ENCODE results near the gene CENATAC. TPM values are rescaled to one million over a fixed set of nuclear protein-coding genes. Genes with fewer than 3 reads are reported as not detected.

Gene CENATAC
- polyA plus RNA-seq, 1 donor from 2014 or later = 70.3 TPM

- Histone ChIP-seq H3K27ac (ENCODE audit: low read length) (no peak overlapping the region), H3K27me3 (ENCODE audit: insufficient read depth, low read depth, low read length) (no peaks in the 10 kb centered on the region), H3K4me3 (ENCODE audit: low read length) (no peak overlapping the region), H3K9me2 (ENCODE audit: insufficient read depth, low read length) (no peaks in the 10 kb centered on the region), H3F3A (ENCODE audit: insufficient read depth, low read length, poor library complexity, severe bottlenecking) (no peaks in the 10 kb centered on the region), H3K79me2 (replicated peaks; ENCODE audit: insufficient read depth, low read length) (peaks cover 36% of the 10 kb centered on the region), H3K9me3 (ENCODE audit: low read length) (no peaks in the 10 kb centered on the region), H3K36me3 (ENCODE audit: insufficient read depth, low read length) (no peaks in the 10 kb centered on the region), H3K4me2 (ENCODE audit: low read length) (no peak overlapping the region), H3K9ac (ENCODE audit: low read length) (no peak overlapping the region), H2AFZ (ENCODE audit: low read depth, low read length) (no peak overlapping the region), H4K20me1 (ENCODE audit: insufficient read depth) (no peaks in the 10 kb centered on the region)
- TF ChIP-seq TAF1 (IDR thresholded peaks at IDR 0.05; ENCODE audit: low read depth) (no peak), POLR2AphosphoS5 (IDR thresholded peaks at IDR 0.05) (no peak), SMC3 (conservative IDR thresholded peaks at IDR 0.05; ENCODE audit: poor library complexity) (no peak), CTCF (IDR thresholded peaks at IDR 0.05; ENCODE audit: poor library complexity, severe bottlenecking) (no peak), REST (IDR thresholded peaks at IDR 0.05; ENCODE audit: borderline replicate concordance) (no peak), RAD21 (conservative IDR thresholded peaks at IDR 0.05) (no peak), EZH2 (IDR thresholded peaks at IDR 0.05; ENCODE audit: borderline replicate concordance, insufficient read depth, low read length, poor library complexity, severe bottlenecking) (no peak), EP300 (conservative IDR thresholded peaks at IDR 0.05; ENCODE audit: poor library complexity, severe bottlenecking) (no peak), MXI1 (conservative IDR thresholded peaks at IDR 0.05; ENCODE audit: poor library complexity, severe bottlenecking) (no peak)
Observed at GRCh38 chr11:119021631-119022030, 23.7 kb downstream of the CENATAC start.

DNA sequence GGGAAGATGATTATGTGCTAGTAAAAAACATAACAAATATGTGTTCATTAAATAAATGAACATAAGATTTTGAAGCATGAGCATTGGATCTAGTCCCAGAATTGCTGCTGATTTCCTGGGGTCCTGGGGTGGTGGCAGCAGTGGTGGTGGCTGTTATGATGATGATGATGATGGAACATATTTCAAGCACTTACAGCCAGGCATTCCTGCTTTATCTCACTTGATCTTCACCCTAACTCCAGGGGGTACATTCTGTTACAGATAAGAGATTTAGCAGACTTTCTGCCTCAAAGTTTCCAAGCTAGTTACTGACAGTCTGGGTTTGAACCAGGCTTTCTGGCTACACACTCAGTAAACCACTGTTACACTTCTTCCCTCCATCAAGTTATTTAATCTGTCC is 25.8 kb downstream of the CENATAC start:
- H2AFZ ChIP-seq (ENCODE audit: low read depth, low read length) = no peak overlapping the region
- H3K27ac ChIP-seq (ENCODE audit: low read length) = no peak overlapping the region
- H3K9me3 ChIP-seq (ENCODE audit: low read length) = no peaks in the 10 kb centered on the region
- H3F3A ChIP-seq (ENCODE audit: insufficient read depth, low read length, poor library complexity, severe bottlenecking) = no peaks in the 10 kb centered on the region
- no peaks in the 10 kb centered on the region for H3K27me3 ChIP-seq (ENCODE audit: insufficient read depth, low read depth, low read length)
- H4K20me1 ChIP-seq (ENCODE audit: insufficient read depth) = no peaks in the 10 kb centered on the region
- H3K79me2 ChIP-seq (replicated peaks; ENCODE audit: insufficient read depth, low read length) = peaks cover 21% of the 10 kb centered on the region
- H3K4me2 ChIP-seq (ENCODE audit: low read length) = no peak overlapping the region
- no peak overlapping the region for H3K4me3 ChIP-seq (ENCODE audit: low read length)
- no peaks in the 10 kb centered on the region for H3K36me3 ChIP-seq (ENCODE audit: insufficient read depth, low read length)
- H3K9me2 ChIP-seq (ENCODE audit: insufficient read depth, low read length) = no peaks in the 10 kb centered on the region
- TF ChIP-seq REST (IDR thresholded peaks at IDR 0.05; ENCODE audit: borderline replicate concordance) = no peak
- no peak for TF ChIP-seq MXI1 (conservative IDR thresholded peaks at IDR 0.05; ENCODE audit: poor library complexity, severe bottlenecking)
- no peak for TF ChIP-seq EZH2 (IDR thresholded peaks at IDR 0.05; ENCODE audit: borderline replicate concordance, insufficient read depth, low read length, poor library complexity, severe bottlenecking)
- no peak for TF ChIP-seq RAD21 (conservative IDR thresholded peaks at IDR 0.05)
- no peak for TF ChIP-seq SMC3 (conservative IDR thresholded peaks at IDR 0.05; ENCODE audit: poor library complexity)
- no peak for TF ChIP-seq CTCF (IDR thresholded peaks at IDR 0.05; ENCODE audit: poor library complexity, severe bottlenecking)
- no peak for TF ChIP-seq EP300 (conservative IDR thresholded peaks at IDR 0.05; ENCODE audit: poor library complexity, severe bottlenecking)
- no peak overlapping the region for H3K9ac ChIP-seq (ENCODE audit: low read length)

All from neural cell (in vitro differentiated cells).